CD4-positive, alpha-beta T cell treated with Interleukin-6 for 4 hours (primary cell): ENCODE data around the gene RDH5.
A peak's percentile ranks its signal among the peaks of the same experiment; 100 is the strongest.

Source experiments
- DNase-seq: peaks from one replicate; pipeline ENCODE4 v3.0.0-alpha.2; 2020; ENCODE audit warnings: mixed read lengths

RDH5 gene

DNA sequence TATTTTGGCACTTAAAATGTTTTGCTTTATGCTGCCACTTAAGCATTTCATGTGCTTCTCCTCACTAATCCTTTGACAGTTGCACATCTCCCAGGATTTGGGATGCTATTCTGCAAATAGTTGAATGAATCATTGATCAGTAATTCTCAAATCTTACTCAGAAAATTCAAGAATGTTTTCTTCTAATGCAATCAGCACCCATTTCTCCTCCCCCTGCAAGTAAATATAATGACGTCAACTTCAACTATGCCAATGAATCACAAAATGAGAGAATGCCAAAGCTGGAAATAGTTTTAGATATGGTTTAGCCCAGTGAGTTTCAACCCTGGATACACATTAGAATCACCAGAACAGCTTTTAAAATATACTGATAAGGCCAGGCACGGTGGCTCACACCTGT, 6.5 kb upstream of the RDH5 start:
- no peak for DNase-seq

DNA sequence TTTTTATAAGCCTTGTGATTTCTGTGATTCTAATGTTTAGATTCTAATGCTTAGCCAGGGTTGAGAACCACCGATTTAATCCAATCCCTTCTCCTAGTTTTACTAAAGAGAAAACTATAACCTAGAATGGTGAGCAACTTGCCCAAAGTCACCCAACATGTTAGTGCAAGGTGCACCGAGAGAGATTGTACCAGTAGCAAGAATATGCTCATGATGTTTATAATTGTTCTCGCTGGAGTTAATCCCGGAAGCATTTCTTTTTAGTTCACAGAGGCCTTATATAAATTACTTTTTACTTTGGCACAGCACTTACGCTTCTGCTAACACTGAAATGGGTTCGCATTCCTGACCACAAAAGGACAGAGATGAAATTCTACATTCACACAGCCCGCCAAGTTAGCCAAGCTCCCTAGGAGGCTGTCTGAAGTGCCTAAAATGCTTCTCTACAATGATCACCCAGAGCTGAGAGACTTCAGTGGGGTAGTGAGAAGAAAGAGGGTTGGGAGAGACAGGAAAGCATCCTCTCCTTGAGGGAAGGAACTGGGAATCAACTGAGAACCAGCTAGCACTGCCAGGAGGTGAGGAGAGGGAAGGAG, 4.9 kb upstream of the RDH5 start:
- DNase-seq = no peak

- peak; percentile 92 for DNase-seq
Observed at GRCh38 chr12:55715833-55716581, 4.2 kb upstream of the RDH5 start, which contains the start of gene BLOC1S1. BLOC1S1 (plus strand) TSS chr12:55716046; CDS start chr12:55716052, 6 bp downstream.

DNA sequence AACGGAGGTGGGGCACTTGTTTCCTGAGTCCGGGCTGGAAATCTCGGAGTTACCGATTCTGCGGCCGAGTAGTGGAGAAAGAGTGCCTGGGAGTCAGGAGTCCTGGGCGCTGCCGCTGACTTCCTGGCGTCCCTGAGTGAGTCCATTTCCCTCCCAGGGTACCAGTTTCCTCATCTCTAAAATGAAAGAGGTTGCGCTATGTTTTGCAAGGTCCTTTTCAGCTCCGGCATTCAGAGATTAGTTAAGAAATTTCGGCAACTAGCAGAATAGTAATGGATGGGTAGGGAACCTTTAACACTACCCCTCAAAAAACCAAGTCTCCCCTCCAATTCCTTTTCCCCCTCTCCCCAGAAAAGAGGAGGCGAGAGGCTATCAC, 3.6 kb upstream of the RDH5 start:
- DNase-seq = no peak

DNA sequence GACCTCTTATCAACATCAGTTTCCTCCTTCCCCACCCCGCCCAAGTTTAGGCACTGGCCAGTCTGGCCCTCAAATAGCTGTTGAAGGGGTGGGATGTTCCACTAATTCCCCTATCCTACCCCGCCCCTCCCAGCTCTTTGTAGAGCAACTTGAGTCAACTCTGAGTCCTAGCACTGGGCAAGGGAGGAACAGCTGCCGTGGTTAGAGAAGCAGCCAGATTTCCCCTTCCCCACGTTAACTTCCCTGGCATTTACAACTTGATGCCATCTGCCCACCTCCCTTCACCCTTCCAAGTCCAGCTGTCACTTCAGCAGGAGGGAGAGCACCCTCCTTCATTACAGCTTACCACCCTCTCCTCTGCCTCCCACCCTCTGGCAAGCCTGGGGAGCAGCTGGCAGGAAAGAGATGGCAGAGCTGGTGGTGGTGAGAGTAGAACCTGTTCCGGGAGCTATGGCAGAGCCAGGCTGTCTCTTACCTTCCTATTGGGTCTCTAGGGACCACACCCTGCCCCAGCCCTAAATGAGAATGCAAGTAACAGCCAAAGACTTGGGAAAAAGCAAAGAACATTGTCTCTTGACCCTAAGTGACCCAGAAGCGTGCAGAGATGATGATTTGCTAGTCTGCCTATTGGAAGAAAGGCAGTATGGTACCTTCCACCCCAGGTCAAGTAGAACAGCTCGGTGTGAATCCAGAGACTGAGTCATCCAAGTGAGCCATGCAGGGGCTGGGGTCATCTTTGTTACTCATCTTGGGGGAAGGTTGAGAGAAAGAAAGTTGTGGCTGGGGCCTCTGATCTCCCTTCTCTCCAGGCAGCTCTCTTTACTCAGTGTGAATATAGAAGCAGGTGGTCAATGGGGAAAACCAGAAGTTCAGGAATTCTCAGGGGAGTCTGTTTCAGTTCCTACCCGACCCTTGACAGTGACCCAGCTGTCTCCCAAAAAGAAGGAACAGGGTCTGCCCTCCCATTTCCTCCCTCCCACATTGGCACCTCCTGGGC, 2.9 kb upstream of the RDH5 start:
- DNase-seq = no peak

DNA sequence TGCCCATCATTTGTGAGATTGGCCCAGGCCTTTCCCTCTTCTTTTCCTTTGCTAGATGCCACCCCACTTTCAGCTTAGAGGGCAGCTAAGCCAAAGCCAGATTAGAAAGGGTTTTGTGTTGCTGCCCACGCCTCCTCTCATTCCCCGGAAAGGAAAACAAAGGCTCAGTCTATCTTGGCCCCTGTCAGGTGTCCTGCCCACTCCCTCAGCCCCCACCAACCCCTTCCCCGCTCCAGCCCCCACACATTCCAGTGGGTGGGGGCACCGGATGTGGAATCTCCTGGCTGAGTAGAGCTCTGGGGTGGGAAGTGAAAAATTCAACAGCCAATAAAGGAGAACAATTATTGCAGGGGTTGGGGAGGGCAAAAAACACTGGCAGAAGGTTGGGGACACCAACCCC, 2.2 kb upstream of the RDH5 start:
- no peak for DNase-seq

- DNase-seq = no peak
Observed at GRCh38 chr12:55718624-55719275, 1.4 kb upstream of the RDH5 start.

- no peak for DNase-seq
Observed at GRCh38 chr12:55719371-55719770, 822 bp upstream of the RDH5 start.

- DNase-seq = no peak
Observed at GRCh38 chr12:55720894-55721444, 776 bp downstream of the RDH5 start.

DNA sequence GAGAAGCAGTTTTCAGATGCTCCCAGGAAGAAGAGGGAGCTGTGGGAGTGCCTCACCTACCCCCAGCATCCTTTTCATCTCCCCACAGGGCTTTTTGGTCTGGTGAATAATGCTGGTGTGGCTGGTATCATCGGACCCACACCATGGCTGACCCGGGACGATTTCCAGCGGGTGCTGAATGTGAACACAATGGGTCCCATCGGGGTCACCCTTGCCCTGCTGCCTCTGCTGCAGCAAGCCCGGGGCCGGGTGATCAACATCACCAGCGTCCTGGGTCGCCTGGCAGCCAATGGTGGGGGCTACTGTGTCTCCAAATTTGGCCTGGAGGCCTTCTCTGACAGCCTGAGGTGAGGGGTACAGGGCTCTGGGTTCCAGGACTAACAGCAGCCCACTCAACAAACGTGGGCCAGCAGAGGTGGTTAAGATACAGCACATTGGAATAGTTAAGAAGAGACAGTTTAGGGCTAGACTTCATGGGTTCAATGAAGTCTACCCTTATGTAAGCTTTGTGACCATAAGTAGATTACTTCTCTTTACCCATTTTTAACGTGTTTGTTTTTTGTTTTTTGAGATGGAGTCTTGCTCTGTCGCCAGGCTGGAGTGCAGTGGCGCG, 1.5 kb downstream of the RDH5 start:
- no peak for DNase-seq

DNA sequence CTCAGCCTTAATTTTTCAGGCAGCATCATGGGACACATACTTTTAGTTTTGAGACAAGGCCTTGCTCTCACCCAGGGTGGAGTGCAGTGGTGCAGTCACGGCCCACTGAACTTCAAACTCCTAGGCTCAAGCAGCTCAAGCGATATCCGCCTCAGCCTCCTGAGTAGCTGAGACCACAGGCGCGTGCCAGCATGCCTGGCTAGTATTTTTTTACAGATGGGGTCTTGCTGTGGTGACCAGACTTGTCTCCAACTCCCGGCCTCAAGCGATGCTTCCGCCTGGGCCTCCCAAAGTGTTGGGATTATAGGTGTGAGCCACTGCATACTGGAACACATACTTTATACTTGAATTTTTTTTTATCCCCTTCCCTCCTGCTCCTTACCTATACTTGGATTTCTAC, 2.8 kb downstream of the RDH5 start:
- DNase-seq = no peak

DNA sequence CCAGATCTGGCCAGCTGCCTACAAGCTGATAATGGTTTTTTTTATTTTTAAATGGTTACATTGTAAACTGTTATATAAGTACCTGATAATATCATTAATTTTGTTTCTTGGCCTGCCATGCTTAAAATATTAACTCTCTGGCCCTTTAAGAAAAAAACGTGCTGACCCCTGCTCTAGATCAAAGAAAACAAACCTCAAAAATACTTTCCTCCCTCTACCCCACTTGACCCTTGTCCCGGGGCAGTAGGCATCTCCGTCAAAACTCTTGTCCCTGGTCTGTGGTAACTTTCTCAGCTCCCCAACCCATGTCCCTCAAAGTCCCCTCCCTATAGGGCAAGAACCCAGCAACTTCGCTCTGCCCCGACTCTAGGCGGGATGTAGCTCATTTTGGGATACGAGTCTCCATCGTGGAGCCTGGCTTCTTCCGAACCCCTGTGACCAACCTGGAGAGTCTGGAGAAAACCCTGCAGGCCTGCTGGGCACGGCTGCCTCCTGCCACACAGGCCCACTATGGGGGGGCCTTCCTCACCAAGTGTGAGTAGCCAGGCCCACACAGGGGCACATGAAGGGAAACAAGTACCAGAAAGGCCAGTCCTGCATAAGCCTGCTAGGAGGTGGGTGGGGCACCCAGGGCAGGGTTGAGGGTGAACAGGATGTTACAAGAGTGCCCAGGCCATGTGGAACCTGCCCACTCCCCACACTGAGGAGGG, 3.5 kb downstream of the RDH5 start:
- no peak for DNase-seq

DNA sequence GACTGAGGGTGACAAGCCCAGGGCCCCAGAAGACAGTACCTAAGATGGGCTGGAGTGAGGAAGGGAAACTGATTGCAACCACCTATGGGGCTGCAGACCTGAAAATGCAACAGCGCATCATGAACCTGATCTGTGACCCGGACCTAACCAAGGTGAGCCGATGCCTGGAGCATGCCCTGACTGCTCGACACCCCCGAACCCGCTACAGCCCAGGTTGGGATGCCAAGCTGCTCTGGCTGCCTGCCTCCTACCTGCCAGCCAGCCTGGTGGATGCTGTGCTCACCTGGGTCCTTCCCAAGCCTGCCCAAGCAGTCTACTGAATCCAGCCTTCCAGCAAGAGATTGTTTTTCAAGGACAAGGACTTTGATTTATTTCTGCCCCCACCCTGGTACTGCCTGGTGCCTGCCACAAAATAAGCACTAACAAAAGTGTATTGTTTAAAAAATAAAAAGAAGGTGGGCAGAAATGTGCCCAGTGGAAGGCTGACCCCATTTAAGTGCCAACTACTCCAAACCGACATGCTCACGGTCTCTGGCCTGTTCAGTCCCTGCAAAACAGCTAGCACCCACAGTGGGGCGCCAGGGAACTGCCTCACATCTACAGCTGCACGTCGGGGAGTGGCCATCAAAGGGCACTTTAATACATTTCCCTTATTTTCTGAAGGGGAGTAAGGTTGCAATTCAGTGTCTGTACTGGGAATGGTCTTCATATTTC, 4.2 kb downstream of the RDH5 start:
- DNase-seq = peak; percentile 78

DNA sequence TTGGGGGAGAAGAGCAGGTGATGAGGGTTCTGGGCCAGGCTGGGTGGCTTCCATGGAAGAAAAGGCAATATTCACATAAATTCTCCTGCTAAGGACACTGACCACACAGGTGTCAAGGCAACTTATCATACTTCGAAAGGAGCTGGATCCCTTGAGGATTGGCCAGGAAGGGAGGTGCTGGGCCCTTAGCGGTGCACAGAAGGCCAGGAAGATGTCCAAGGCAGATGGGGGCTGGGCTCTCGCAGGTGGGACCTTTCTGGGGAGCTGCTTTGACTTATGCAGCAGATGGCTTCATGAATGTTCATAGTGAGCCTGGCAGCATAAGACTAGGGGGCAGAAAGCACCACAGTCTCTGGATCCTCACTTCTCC, 4.7 kb downstream of the RDH5 start:
- no peak for DNase-seq

DNA sequence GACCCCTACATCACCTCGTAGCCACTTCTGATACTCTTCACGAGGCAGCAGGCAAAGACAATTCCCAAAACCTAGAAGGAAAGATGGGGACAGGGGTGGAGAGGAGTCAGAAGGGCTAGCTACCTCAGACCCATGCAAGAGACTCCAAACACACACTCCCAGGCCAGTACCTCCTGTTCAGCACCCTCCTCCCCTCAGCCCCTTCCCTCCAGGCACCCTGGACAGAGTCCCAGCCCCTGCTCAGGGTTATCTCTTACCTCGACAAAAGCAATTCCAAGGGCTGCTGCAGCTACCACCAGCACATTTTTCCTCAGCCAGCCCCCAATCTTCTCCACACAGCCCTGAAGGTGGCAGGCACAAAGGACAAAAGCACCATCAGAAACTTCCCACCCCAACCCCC, 5.4 kb downstream of the RDH5 start:
- DNase-seq = no peak

DNA sequence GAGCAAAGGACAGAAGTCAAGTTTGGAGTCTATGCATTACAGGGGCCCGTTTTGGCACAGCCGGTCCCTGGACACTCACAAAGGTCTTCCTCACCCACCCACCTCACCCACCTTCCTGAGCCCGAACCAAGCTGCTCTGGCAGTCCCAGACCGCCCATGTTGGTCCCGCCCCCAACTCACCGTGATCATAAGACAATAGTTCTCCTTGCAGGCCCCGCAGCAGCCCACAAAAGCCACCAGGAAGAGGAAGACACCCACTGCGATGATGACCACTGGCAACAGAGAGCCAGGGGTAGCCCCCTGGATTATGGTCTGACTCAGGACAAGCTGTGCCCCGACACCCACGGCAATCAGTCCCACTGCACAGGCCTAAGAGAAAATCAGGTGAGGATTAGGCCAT, 6.8 kb downstream of the RDH5 start:
- DNase-seq = no peak

DNA sequence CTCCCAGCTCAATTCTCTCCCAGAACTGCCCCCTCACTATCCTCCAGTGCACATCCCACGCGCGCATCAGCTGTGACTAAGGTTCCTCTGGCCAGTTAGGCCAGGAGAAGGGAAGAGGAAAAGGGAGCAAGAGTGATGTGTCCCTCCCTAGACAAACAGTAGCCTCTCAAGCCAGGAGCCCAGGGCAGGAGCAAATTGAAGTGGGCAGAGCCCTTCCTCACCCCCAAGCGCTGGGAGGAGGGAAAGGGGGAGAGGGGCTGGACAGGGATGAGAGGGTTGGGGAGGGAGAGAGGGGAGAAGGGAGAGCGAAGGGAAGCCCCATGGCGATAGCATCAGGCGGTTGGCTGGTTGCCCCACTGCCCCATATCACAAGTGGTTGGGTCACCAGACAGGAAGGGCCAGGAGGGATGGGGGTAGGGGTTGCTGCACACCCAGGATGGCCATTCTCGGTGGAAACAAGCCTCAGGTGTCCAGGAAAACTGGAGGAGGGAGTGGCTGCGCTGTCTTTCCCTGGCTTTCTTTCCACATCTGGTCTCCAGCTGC, 7.5 kb downstream of the RDH5 start:
- DNase-seq = no peak

GRCh38 chr12:55728186-55728938, 8.2 kb downstream of the RDH5 start:
- peak; percentile 39 for DNase-seq

DNA sequence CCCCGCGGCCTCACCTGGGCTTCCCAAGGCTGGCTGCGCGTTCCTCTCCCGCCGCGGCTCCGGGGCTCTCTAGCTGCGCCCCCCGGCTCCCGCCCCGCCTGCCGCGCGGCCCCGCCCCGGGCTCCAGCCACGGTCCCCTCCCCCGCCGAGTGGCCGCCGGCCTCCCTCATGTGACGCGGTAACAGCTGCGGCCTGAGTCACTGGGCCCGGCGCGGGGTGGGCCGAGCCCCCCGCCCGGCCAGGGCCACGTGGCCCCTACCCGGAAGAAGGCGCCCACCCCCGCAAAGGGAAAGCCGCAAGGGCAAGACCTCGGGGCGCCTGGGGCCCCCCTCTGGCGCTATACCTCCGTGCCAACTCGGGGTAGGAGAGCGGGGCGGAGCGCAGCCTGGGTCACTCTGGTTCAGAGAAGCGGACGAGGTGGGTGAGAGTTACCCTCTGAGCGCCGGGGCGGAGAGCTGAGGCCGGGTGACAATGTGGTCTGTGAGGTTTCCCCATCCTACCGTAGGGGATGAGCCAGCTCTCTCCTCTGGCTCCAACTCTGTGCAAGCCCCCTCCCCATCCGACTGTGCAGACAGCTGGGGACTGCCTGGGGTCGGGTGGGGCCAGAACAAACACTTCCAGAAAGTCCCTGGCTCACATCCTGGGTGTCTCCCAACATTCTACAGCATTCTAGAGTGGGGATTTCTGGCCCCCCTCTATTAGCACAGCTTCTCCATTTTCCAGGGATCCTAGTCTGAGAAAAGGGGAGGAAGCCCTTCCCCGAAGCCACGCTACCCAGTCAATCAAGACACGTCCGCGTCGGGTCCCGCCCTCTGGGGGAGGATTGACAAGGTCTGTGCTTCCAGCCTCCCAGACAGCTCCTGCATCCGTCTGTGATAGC, 9.0 kb downstream of the RDH5 start, which contains the start of gene CD63:
Gene CD63 (minus strand): TSS at position 71 of the 880 bp plus-strand sequence. CDS start 668 bp downstream, outside the sequence.
- peak; percentile 70 for DNase-seq
